NOMO-1 (cell line): Measurements from ENCODE around the gene BARX1.
A peak's percentile ranks its signal among the peaks of the same experiment; 100 is the strongest.
"Not testable (repeated sequence)": the region's sequence is repeated elsewhere in the genome, so short reads cannot be mapped to it uniquely, and the experiment has no call there.

Experiments used
- DNase-seq, 2 experiments: peaks; one replicate each; lab custom pipeline; 2025; ENCODE audit not compliant: unreplicated experiment in 2 of 2; lab: John Stamatoyannopoulos, UW

Gene BARX1

DNA sequence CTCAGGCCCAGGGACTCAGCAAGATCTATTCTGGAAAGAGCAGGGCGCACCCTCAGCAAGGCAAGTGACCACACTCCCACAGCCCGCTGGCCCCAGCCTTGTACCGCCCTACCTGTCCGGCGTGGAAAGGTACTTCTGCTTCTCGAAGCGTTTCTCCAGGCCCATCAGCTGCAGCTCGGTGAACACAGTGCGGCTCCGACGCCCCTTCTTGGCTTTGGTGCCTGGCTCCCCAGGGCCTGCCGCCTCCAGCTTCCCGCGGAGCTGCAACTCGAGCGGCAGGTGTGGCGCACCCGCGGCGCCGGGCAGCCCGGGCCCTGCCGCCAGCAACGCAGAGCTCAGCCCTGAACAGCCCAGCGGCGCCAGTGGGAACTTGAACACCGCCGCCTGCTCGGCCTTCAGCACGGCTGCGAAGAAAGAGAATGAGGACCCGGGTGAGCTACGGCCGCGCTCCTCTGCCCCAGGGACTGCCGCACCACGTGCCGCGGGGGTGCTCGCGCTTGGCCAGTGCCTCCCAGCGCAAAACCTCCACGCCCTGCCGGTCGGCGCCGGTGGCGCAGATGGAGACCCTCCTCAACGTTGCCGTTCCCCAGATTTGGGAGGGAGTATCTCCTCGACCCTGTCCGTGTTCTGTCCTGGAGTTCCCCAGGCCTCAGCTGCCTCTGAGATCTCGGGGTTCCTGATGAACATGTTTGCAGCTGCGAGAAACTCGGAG is 2.2 kb downstream of the BARX1 start:
- peak in 1 of 2 experiments; percentile 34 for DNase-seq

DNA sequence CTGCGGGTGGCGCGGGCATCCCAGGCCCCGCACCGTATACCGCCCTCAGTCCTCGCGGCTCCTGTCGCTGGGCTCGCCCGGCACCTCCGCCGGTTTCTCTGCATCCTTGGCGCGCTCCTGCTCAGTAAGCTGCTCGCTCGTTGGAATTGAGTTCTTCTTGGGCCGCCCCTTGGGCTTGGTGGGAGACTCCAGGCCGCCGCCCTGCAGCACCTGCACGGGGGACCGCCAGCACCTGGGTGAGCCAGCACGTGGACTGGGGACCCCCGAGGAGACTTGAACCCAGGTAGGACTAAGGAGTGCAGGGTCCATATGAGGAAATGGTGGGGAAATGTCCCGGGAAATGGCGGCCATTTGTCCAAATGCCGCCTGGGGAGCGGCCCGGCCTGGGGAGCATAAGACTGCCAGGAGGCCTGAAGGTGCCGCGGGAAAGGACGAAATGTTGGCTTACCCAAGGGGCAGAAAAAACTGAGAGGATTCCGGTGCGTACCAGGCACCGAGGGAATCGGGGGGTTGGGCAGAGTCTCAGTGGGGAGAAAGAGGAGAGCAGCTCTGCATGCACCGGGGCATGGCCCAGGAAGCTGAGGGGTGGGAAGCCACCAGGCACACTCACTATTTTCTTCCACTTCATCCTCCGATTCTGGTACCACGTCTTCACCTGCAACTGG is 2.9 kb downstream of the BARX1 start:
- no peak for DNase-seq

DNA sequence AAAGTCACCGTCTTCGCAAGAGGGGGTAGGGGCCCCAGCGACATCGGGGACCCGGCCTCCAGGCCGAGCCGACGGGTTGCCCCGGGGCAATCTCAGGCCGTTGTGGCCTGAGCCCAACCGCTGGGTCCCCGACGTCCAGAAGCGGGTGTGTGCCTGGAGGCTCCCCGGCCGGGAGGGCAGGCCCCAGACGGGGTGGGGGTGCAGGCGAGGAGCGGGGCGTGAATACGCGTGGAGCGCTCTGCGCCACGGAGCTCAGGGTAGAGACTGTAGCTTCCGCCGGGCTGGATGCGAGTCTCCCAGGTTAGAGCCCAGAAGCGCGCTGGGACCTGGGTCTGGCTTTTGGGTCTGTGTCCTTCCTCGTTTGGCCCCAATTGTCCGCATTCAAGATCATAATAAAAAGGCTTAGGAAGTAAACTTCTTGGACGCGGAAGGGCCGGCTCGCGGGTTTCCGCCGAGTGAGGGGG is 3.5 kb downstream of the BARX1 start:
- DNase-seq = no peak

GRCh38 chr9:93950619-93951601 is 4.2 kb downstream of the BARX1 start:
- DNase-seq = peak; percentile 29 to 52

- peak in 1 of 2 experiments; percentile 11 for DNase-seq
Observed at GRCh38 chr9:93949694-93950449, 5.3 kb downstream of the BARX1 start.

DNA sequence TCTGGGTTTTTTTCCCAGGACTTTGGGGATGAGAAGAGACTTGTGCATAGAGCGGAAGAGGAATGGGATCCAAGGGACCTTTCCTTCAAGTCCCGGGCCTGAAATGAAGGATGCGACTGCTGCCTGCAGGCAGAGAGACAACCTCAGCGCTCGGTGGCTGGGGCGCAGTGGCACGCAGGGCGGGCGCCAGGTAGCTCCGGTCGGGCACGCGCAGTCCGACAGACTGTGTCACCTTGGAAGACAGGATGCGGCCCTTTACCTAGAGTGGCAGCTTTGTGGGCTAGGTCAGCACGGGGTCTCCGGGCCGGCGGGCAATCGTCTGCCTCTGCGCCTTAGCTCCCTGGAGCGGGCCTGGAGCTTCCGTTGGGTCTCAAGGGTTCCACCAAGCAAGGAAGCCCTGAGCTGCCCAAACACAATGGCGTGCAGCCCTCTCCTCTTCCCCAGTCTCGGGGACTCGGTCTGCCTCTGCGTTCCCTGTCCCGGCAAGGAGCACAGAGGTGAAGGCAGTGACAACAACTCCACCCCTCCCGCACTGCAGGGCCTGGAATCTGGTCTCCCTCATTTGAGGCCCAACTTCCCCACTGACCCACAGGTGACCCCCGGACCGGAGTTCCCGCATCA is 6.0 kb downstream of the BARX1 start:
- no peak for DNase-seq

GRCh38 chr9:93948441-93949072 is 6.6 kb downstream of the BARX1 start:
- DNase-seq = no peak

DNA sequence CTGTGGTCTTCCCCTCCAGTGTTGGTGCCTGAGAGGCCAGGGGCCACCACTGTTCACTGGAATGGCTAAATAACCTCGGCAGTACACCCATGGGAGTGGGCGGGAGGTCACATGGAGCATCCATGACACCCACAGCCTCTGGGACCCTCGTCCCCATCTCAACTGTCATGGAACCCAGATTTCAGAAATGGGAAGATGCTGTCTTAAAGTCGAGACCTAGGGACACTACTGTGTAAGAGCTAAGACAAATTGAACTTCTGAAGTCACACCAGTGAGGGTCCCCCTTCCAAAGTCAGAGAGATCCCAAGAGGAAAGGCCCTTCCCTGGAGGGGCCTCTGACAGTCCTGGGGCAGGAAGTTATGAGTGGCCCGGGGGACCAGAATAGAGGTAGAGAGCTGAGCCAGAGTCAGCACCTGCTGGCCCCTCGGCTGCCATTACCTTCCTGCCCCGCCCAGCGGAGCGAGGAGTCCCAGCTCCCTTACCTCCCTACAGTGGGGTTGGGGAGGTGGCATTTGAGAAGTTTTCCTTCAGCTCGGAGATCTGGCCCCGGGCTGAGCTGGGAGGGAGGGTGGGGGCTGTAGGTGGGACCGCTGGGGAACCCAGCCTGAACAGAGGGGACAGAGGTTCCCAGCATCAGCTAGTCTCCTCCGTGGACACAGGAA is 7.6 kb downstream of the BARX1 start:
- DNase-seq = no peak

GRCh38 chr9:93946338-93946712 is 8.8 kb downstream of the BARX1 start:
- DNase-seq = no peak

GRCh38 chr9:93945400-93946337 is 9.5 kb downstream of the BARX1 start:
- DNase-seq = peak; percentile 60 to 67

DNA sequence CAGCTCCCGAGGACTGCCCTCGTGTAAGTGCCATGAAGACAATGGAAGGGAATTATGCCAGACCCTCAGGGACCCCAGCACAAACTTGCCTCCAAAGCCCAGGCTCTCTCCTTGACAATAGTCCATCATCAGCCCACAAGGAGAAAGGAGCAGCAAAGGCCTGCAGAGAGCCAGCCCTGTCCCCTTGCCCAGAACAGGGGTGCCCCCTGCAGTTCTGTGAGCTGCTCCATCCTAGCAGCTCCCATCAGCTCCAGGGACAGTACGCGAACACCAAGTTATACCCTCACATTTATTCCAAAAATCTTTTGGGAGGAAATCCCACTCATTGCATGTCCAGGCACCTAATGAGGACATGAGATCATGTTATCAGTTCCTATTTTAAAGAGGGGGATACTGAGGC is 11.1 kb downstream of the BARX1 start:
- DNase-seq = no peak

GRCh38 chr9:93942161-93942560 is 13.0 kb downstream of the BARX1 start:
- DNase-seq = no peak

GRCh38 chr9:93941493-93941892 is 13.7 kb downstream of the BARX1 start:
- peak in 1 of 2 experiments; percentile 40 for DNase-seq

DNA sequence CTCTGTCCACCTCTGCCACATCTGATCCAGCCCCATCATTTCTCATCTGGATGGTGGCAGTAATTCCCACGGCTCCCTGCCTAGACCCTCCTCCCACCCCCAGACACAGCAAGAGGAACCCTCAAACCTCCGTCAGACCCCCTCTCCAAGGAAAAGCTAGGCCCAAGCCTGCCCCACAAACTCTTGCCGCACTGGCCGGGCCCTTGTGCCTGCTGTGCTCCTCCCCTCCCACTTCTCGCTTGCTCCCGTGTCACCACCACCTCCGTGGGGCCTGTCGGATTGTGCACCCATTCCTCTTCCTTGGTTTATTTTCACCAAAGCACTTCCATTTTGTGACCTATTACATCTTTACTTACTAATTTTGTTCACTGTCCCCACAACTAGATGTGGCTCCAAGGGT is 14.2 kb downstream of the BARX1 start:
- DNase-seq = no peak

GRCh38 chr9:93939589-93939988 is 15.6 kb downstream of the BARX1 start:
- DNase-seq = not testable (repeated sequence)

DNA sequence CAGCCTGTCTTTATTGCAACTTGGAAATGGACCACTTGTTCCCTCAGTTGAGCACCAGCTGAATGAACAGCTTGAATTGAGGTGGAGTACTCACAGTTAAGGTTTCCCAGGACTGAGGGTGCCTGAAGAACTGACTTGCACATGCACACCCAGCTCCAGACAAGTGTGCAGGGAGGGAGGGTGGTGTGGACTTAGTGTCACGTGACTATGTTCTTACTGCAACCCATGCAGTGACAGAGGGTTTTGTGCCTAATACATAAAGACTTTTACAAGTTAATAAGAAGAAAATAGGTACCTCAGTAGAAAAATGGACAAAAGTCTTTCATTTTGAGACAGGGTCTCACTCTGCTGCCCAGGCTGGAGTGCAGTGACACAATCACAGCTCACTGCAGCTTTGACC is 18.0 kb downstream of the BARX1 start:
- no peak for DNase-seq

DNA sequence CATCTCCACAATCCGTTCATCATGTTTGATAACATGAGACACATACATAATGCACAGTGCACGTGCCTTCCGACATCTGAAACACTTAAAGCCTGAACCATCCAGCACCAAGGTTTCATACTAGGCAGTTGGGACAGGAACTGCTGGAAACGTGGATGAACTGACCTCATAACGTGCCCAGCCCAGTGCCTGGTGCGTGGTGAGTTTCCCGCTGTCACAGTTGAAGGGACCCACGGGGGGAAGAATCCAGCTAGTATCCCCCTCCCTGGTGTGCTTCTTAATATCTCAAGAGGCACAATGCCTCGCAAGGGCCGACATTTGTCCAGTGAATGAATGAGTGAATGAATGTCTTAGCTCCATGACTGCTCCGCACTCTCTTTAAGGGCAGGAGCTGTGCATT is 23.2 kb downstream of the BARX1 start:
- no peak for DNase-seq

DNA sequence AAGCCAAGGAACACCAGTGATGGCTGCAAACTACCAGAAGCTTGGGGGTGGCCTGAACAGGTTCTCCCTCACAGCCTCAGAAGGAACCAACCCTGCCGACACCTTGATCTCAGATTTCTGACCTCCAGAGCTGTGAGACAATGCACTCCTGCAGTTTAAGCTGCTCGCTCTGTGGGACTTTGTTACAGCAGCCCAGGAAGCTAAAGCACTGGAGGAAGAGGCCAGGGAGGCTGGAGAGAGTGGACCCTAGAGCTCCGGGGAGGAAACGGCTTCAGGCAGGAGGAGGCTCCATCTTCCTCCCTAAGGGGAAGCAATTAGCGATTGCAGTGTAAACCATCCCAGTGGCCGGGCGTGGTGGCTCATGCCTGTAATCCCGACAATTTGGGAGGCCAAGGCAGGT is 25.1 kb downstream of the BARX1 start:
- DNase-seq = no peak
